ENCODE results near the gene GPR4.

Gene GPR4

GRCh38 chr19:45558399-45558878 is 43.6 kb downstream of the GPR4 start:
- TF ChIP-seq CTCF (IDR thresholded peaks at IDR 0.05; ENCODE audit: extremely low read depth, missing control alignments): peak; percentile 52
- DNase-seq (ENCODE audit: low spot score): peak; percentile 86

- DNase-seq (ENCODE audit: low spot score): peak; percentile 10
- TF ChIP-seq CTCF (IDR thresholded peaks at IDR 0.05; ENCODE audit: extremely low read depth, missing control alignments): no peak
Observed at GRCh38 chr19:45556835-45557234, 45.2 kb downstream of the GPR4 start.

DNA sequence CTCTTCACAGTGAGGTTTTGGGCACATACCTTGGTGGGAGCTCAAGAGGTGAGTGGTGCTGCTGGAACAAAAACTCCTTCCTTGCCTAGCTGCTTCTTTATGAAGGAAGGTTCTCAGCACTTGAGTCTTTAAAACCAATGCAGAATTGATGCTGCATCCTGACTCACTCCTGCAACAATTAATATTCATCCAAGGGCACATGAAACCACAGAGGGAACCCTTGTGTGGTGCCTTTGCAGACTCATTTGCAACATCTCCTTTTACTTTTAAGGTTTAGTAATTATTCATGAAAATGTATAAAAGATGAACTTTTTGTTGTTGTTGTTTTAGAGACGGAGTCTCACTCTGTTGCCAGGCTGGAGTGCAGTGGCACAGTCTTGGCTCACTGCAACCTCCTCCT is 47.5 kb downstream of the GPR4 start:
- no peak for TF ChIP-seq CTCF (IDR thresholded peaks at IDR 0.05; ENCODE audit: extremely low read depth, missing control alignments)
- peak; percentile 16 for DNase-seq (ENCODE audit: low spot score)

DNA sequence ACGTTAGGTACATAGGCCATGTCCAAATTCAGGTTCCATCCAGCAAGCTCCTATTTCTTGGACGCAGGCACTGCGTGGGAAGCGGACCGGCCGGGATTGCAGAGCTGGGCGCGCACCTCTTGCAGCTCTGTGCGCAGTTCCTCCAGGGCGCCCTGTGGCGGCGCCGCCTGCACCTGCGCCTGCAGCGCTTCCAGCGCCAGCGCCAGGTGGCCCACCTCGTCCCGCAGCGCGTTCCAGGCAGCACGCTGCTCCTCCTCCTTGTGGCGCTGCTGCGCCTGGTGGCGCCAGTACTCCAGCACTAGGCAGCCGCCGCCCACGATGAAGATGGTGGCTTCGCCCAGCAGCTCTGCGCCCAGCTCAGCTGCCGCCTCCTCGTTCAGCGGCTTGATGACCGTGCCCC is 48.5 kb downstream of the GPR4 start:
- TF ChIP-seq CTCF (IDR thresholded peaks at IDR 0.05; ENCODE audit: extremely low read depth, missing control alignments): no peak
- no peak for DNase-seq (ENCODE audit: low spot score)

- DNase-seq (ENCODE audit: low spot score): no peak
Observed at GRCh38 chr19:45547965-45548609, 53.9 kb downstream of the GPR4 start.

DNA sequence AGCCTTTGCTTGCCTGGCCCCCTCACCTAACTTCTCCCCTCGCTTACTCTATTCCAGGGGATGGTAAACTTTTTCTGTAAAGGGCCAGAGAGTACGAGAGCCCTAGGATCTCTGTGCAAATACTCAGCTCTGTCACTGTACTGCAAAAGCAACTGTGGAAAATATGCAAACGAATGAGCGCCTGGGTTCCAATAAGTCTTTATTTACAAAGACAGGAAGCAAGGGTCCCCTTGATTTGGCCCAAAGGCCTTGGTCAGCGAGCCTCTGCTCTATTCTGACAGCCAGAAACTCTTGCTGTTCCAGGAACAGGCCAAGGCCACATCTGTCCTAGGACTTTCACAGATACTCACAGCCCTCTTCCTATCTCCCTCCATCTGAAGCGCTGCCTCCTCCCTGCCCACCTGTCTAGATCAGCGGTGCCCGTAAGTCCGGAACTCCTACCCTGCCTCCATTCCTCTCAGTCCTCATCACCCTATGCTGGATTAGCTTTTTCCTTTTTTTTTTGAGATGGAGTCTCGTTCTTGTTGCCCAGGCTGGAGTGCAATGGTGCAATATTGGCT is 54.7 kb downstream of the GPR4 start:
- peak; percentile 10 for DNase-seq (ENCODE audit: low spot score)
- TF ChIP-seq CTCF (IDR thresholded peaks at IDR 0.05; ENCODE audit: extremely low read depth, missing control alignments): no peak

More at GRCh38 chr19:45547965-45548609, 53.9 kb downstream of the GPR4 start:
- TF ChIP-seq CTCF (IDR thresholded peaks at IDR 0.05; ENCODE audit: extremely low read depth, missing control alignments): no peak

DNA sequence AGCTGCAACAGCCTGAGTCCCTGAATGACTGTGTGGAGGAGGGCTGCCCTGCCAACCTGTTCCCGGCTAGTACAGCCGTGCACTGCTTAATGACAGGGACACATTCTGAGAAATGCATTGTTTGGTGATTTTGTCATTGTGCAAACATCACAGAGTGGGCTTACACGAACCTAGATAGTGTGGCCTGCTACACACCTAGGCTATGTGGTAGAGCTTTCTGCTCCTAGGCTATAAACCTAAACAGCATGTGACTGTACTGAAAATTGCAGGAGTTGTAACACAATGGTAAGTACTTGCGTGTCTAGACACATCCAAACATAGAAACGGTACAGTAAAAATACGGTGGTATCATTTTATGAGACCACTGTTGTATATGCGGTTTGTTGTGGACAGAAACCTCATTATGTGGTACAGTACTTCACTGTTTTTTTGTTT is 59.8 kb downstream of the GPR4 start:
- peak; percentile 1 for DNase-seq (ENCODE audit: low spot score)
- no peak for TF ChIP-seq CTCF (IDR thresholded peaks at IDR 0.05; ENCODE audit: extremely low read depth, missing control alignments)

Data from GM20000 (cell line).